ENCODE results near the gene TJP3. TPM values are rescaled to one million over a fixed set of nuclear protein-coding genes. Genes with fewer than 3 reads are reported as not detected.

Gene TJP3
- total and polyA plus RNA-seq, 8 donors: 31.9 to 204 (median 94.1) TPM

- TF ChIP-seq EP300 (IDR thresholded peaks at IDR 0.05) (no peak), CTCF (IDR thresholded peaks at IDR 0.05) (no peak), POLR2AphosphoS5 (IDR thresholded peaks at IDR 0.05) (peak in 1 of 3 donors; percentile 45), POLR2A (IDR thresholded peaks at IDR 0.05) (no peak)
- H3K27ac ChIP-seq: peak overlapping the region; percentile 75 to 88 (median 84)
- no peak overlapping the region for H3K4me3 ChIP-seq
- H3K9me3 ChIP-seq: no peaks in the 10 kb centered on the region
- no peaks in the 10 kb centered on the region for H3K36me3 ChIP-seq
- WGBS, 5 donors: 25 to 35% (median 33%) methylated on average over 21 to 23 of the region's 23 CpGs
- intact Hi-C loops (cut with DNase I; ENCODE audit: low total_unique reads): no loop called here
- peak; percentile 80 to 81 for DNase-seq
- peaks cover 13 to 41% (median 40%) of the 10 kb centered on the region in 4 donors for H3K4me1 ChIP-seq
- H3K27me3 ChIP-seq: peaks cover 0 to 10% (median 0%) of the 10 kb centered on the region in 3 donors
Observed at GRCh38 chr19:3712663-3713611, 4.8 kb downstream of the TJP3 start.

GRCh38 chr19:3716147-3716668 lies 8.0 kb downstream of the TJP3 start:
- Histone ChIP-seq H3K27me3 (peaks cover 0 to 28% (median 15%) of the 10 kb centered on the region in 3 donors), H3K9me3 (no peaks in the 10 kb centered on the region), H3K4me1 (peaks cover 10 to 53% (median 47%) of the 10 kb centered on the region in 4 donors), H3K4me3 (no peak overlapping the region), H3K36me3 (no peaks in the 10 kb centered on the region), H3K27ac (no peak overlapping the region)
- TF ChIP-seq CTCF (IDR thresholded peaks at IDR 0.05) (no peak), POLR2A (IDR thresholded peaks at IDR 0.05) (no peak), POLR2AphosphoS5 (IDR thresholded peaks at IDR 0.05) (no peak), EP300 (IDR thresholded peaks at IDR 0.05) (no peak)
- WGBS, 5 donors: 73 to 77% (median 74%) methylated on average over 15 to 16 of the region's 16 CpGs
- intact Hi-C loops (cut with DNase I; ENCODE audit: low total_unique reads): no loop called here
- DNase-seq: no peak

GRCh38 chr19:3719868-3720267 lies 11.7 kb downstream of the TJP3 start:
- H3K4me3 ChIP-seq: no peak overlapping the region
- H3K27ac ChIP-seq: peak overlapping the region; percentile 78 to 88 (median 86)
- peaks cover 4 to 67% (median 47%) of the 10 kb centered on the region in 4 donors for H3K4me1 ChIP-seq
- no peak for DNase-seq
- no peaks in the 10 kb centered on the region for H3K36me3 ChIP-seq
- 84 to 90% (median 88%) methylated on average over 4 of the region's 4 CpGs for WGBS, 5 donors
- intact Hi-C loops (cut with DNase I; ENCODE audit: low total_unique reads): no loop called here
- TF ChIP-seq POLR2AphosphoS5 (IDR thresholded peaks at IDR 0.05) (no peak), POLR2A (IDR thresholded peaks at IDR 0.05) (no peak), CTCF (IDR thresholded peaks at IDR 0.05) (no peak), EP300 (IDR thresholded peaks at IDR 0.05) (no peak)
- no peaks in the 10 kb centered on the region for H3K9me3 ChIP-seq
- H3K27me3 ChIP-seq: peaks cover 0 to 61% (median 36%) of the 10 kb centered on the region in 3 donors

GRCh38 chr19:3720349-3720917 lies 12.2 kb downstream of the TJP3 start:
- peak overlapping the region in 1 of 4 donors; percentile 3 for H3K4me3 ChIP-seq
- intact Hi-C loops (cut with DNase I; ENCODE audit: low total_unique reads): no loop called here
- H3K4me1 ChIP-seq: peaks cover 4 to 73% (median 48%) of the 10 kb centered on the region in 4 donors
- no peaks in the 10 kb centered on the region for H3K36me3 ChIP-seq
- peaks cover 0 to 61% (median 36%) of the 10 kb centered on the region in 3 donors for H3K27me3 ChIP-seq
- H3K27ac ChIP-seq: peak overlapping the region; percentile 78 to 88 (median 86)
- DNase-seq: peak; percentile 81 to 90
- TF ChIP-seq POLR2A (IDR thresholded peaks at IDR 0.05) (no peak), POLR2AphosphoS5 (IDR thresholded peaks at IDR 0.05) (peak in 1 of 3 donors; percentile 45), EP300 (IDR thresholded peaks at IDR 0.05) (no peak), CTCF (IDR thresholded peaks at IDR 0.05) (no peak)
- H3K9me3 ChIP-seq: no peaks in the 10 kb centered on the region
- 10 to 20% (median 17%) methylated on average over 9 of the region's 9 CpGs for WGBS, 5 donors
